SK-N-SH treated with all-trans-retinoic acid at 6 μM for 48 hours (cell line): ENCODE measurements around the gene AGPAT3.

Source experiments
- ATAC-seq: fragments of 200-7000 bp; cut with Tn5 transposase; 3 replicates; pipeline ENCODE4 v1.9.1; 2020; ENCODE audit warnings: mild to moderate bottlenecking, moderate library complexity
- ARNTL ChIP-seq: fragments of 450-650 bp; formaldehyde crosslinking; IDR thresholded peaks from 2 replicates; pipeline ENCODE4 v1.5.0; 2020; ENCODE audit warnings: low read depth, mild to moderate bottlenecking, moderate library complexity, borderline replicate concordance
- BACH2 ChIP-seq: fragments of 250-450 bp; sonication (Bioruptor Pico); IDR thresholded peaks from 2 replicates; pipeline ENCODE4 v1.9.0; 2021; ENCODE audit warnings: mild to moderate bottlenecking, borderline replicate concordance
- CREB5 ChIP-seq: fragments of 250-450 bp; sonication (Bioruptor Pico); IDR thresholded peaks from 2 replicates; pipeline ENCODE4 v1.5.1; 2020; ENCODE audit warnings: low read depth, mild to moderate bottlenecking, moderate library complexity
- CSDC2 ChIP-seq: fragments of 250-450 bp; sonication (Bioruptor Pico); IDR thresholded peaks from 2 replicates; pipeline ENCODE4 v1.5.0; 2020; ENCODE audit warnings: mild to moderate bottlenecking, moderate library complexity
- ESRRG ChIP-seq: fragments of 250-450 bp; sonication (Bioruptor Pico); IDR thresholded peaks from 2 replicates; pipeline ENCODE4 v1.6.1; 2021; ENCODE audit warnings: mild to moderate bottlenecking
- GLIS3 ChIP-seq: fragments of 250-450 bp; sonication (Bioruptor Pico); IDR thresholded peaks from 2 replicates; pipeline ENCODE4 v1.5.0; 2020; ENCODE audit warnings: mild to moderate bottlenecking, moderate library complexity
- ISL1 ChIP-seq: fragments of 250-450 bp; sonication (Bioruptor Pico); IDR thresholded peaks from 2 replicates; pipeline ENCODE4 v2.1.2; 2022; ENCODE audit warnings: mild to moderate bottlenecking, moderate library complexity
- OSR1 ChIP-seq: fragments of 250-450 bp; sonication (Bioruptor Pico); IDR thresholded peaks from 2 replicates; pipeline ENCODE4 v1.8.0; 2022; ENCODE audit warnings: moderate library complexity, mild to moderate bottlenecking, inconsistent platforms
- POU6F1 ChIP-seq: fragments of 250-450 bp; sonication (Bioruptor Pico); IDR thresholded peaks from 2 replicates; pipeline ENCODE4 v1.8.0; 2021; ENCODE audit warnings: low read depth, mild to moderate bottlenecking, moderate library complexity, borderline replicate concordance
- PPARA ChIP-seq: fragments of 250-450 bp; sonication (Bioruptor Pico); IDR thresholded peaks from 2 replicates; pipeline ENCODE4 v1.5.0; 2020; ENCODE audit warnings: mild to moderate bottlenecking, borderline replicate concordance
- RARB ChIP-seq: fragments of 250-450 bp; sonication (Bioruptor Pico); IDR thresholded peaks from 2 replicates; pipeline ENCODE4 v1.8.0; 2021; ENCODE audit warnings: mild to moderate bottlenecking, moderate library complexity
- SNAI2 ChIP-seq: fragments of 250-450 bp; sonication (Bioruptor Pico); IDR thresholded peaks from 2 replicates; pipeline ENCODE4 v1.5.0; 2020; ENCODE audit warnings: mild to moderate bottlenecking, moderate library complexity
- TCF4 ChIP-seq: fragments of 250-450 bp; sonication (Bioruptor Pico); IDR thresholded peaks from 2 replicates; pipeline ENCODE4 v1.8.0; 2021; ENCODE audit warnings: mild to moderate bottlenecking, moderate library complexity, borderline replicate concordance
- TOX ChIP-seq: fragments of 250-450 bp; sonication (Bioruptor Pico); IDR thresholded peaks from 2 replicates; pipeline ENCODE4 v1.8.0; 2021; ENCODE audit warnings: mild to moderate bottlenecking, moderate library complexity, borderline replicate concordance
- ZC3H10 ChIP-seq: fragments of 250-450 bp; sonication (Bioruptor Pico); IDR thresholded peaks from 2 replicates; pipeline ENCODE4 v1.5.1; 2021; ENCODE audit warnings: mild to moderate bottlenecking, moderate library complexity
- ZFP3 ChIP-seq: fragments of 250-450 bp; sonication (Bioruptor Pico); IDR thresholded peaks from 2 replicates; pipeline ENCODE4 v1.5.0; 2020; ENCODE audit warnings: mild to moderate bottlenecking, moderate library complexity
- ZFP30 ChIP-seq: fragments of 450-650 bp; formaldehyde crosslinking; IDR thresholded peaks from 2 replicates; pipeline ENCODE4 v1.5.0; 2022; ENCODE audit warnings: mild to moderate bottlenecking, moderate library complexity
- ZNF565 ChIP-seq: fragments of 450-650 bp; formaldehyde crosslinking; conservative IDR thresholded peaks from 2 replicates; pipeline ENCODE4 v1.5.0; 2020; ENCODE audit warnings: low read depth, mild to moderate bottlenecking, moderate library complexity
- ZNF70 ChIP-seq: fragments of 450-650 bp; formaldehyde crosslinking; IDR thresholded peaks from 2 replicates; pipeline ENCODE4 v1.5.0; 2020; ENCODE audit warnings: mild to moderate bottlenecking, moderate library complexity
- ZNF8 ChIP-seq: fragments of 450-650 bp; formaldehyde crosslinking; IDR thresholded peaks from 2 replicates; pipeline ENCODE4 v1.5.0; 2020; ENCODE audit warnings: mild to moderate bottlenecking, moderate library complexity
- TF ChIP-seq, protein P1 (sequence below): fragments of 250-450 bp; sonication (Bioruptor Pico); IDR thresholded peaks from 2 replicates; pipeline ENCODE4 v1.5.0; 2020; ENCODE audit warnings: mild to moderate bottlenecking, moderate library complexity
- TF ChIP-seq, protein P2 (sequence below): fragments of 250-450 bp; sonication (Bioruptor Pico); IDR thresholded peaks from 2 replicates; pipeline ENCODE4 v1.5.1; 2021; ENCODE audit warnings: mild to moderate bottlenecking, moderate library complexity
- TF ChIP-seq, protein P3 (sequence below): fragments of 250-450 bp; sonication (Bioruptor Pico); IDR thresholded peaks from 2 replicates; pipeline ENCODE4 v1.8.0; 2020; ENCODE audit warnings: mild to moderate bottlenecking, moderate library complexity, borderline replicate concordance

Gene AGPAT3

GRCh38 chr21:43921979-43922945, 57.2 kb downstream of the AGPAT3 start (continued):
- TF ChIP-seq, protein P1, sequence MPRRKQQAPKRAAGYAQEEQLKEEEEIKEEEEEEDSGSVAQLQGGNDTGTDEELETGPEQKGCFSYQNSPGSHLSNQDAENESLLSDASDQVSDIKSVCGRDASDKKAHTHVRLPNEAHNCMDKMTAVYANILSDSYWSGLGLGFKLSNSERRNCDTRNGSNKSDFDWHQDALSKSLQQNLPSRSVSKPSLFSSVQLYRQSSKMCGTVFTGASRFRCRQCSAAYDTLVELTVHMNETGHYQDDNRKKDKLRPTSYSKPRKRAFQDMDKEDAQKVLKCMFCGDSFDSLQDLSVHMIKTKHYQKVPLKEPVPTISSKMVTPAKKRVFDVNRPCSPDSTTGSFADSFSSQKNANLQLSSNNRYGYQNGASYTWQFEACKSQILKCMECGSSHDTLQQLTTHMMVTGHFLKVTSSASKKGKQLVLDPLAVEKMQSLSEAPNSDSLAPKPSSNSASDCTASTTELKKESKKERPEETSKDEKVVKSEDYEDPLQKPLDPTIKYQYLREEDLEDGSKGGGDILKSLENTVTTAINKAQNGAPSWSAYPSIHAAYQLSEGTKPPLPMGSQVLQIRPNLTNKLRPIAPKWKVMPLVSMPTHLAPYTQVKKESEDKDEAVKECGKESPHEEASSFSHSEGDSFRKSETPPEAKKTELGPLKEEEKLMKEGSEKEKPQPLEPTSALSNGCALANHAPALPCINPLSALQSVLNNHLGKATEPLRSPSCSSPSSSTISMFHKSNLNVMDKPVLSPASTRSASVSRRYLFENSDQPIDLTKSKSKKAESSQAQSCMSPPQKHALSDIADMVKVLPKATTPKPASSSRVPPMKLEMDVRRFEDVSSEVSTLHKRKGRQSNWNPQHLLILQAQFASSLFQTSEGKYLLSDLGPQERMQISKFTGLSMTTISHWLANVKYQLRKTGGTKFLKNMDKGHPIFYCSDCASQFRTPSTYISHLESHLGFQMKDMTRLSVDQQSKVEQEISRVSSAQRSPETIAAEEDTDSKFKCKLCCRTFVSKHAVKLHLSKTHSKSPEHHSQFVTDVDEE (CRISPR knock-in tag): no peak
- TF ChIP-seq ZNF70 (CRISPR knock-in tag): no peak
- no peak for TF ChIP-seq CSDC2
- TF ChIP-seq, protein P2, sequence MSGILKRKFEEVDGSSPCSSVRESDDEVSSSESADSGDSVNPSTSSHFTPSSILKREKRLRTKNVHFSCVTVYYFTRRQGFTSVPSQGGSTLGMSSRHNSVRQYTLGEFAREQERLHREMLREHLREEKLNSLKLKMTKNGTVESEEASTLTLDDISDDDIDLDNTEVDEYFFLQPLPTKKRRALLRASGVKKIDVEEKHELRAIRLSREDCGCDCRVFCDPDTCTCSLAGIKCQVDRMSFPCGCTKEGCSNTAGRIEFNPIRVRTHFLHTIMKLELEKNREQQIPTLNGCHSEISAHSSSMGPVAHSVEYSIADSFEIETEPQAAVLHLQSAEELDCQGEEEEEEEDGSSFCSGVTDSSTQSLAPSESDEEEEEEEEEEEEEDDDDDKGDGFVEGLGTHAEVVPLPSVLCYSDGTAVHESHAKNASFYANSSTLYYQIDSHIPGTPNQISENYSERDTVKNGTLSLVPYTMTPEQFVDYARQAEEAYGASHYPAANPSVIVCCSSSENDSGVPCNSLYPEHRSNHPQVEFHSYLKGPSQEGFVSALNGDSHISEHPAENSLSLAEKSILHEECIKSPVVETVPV (CRISPR knock-in tag): no peak
- no peak for TF ChIP-seq ISL1 (CRISPR knock-in tag)
- no peak for TF ChIP-seq ZC3H10
- TF ChIP-seq GLIS3 (CRISPR knock-in tag): no peak
- no peak for TF ChIP-seq ZNF565 (CRISPR knock-in tag)

- TF ChIP-seq ZNF8 (CRISPR knock-in tag) (no peak), CREB5 (CRISPR knock-in tag) (no peak), OSR1 (CRISPR knock-in tag) (no peak), ZNF70 (CRISPR knock-in tag) (no peak), CSDC2 (no peak), BACH2 (CRISPR knock-in tag) (no peak), PPARA (CRISPR knock-in tag) (no peak), TCF4 (no peak), RARB (no peak)
Measured at GRCh38 chr21:43922949-43923348, 57.9 kb downstream of the AGPAT3 start.

GRCh38 chr21:43923391-43923790, 58.4 kb downstream of the AGPAT3 start:
- no peak for ATAC-seq
- TF ChIP-seq SNAI2 (CRISPR knock-in tag): no peak
- TF ChIP-seq PPARA (CRISPR knock-in tag): no peak
- TF ChIP-seq ZNF70 (CRISPR knock-in tag): no peak
- TF ChIP-seq, protein P3, sequence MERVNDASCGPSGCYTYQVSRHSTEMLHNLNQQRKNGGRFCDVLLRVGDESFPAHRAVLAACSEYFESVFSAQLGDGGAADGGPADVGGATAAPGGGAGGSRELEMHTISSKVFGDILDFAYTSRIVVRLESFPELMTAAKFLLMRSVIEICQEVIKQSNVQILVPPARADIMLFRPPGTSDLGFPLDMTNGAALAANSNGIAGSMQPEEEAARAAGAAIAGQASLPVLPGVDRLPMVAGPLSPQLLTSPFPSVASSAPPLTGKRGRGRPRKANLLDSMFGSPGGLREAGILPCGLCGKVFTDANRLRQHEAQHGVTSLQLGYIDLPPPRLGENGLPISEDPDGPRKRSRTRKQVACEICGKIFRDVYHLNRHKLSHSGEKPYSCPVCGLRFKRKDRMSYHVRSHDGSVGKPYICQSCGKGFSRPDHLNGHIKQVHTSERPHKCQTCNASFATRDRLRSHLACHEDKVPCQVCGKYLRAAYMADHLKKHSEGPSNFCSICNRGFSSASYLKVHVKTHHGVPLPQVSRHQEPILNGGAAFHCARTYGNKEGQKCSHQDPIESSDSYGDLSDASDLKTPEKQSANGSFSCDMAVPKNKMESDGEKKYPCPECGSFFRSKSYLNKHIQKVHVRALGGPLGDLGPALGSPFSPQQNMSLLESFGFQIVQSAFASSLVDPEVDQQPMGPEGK (CRISPR knock-in tag): no peak
- TF ChIP-seq BACH2 (CRISPR knock-in tag): no peak
- no peak for TF ChIP-seq ESRRG (CRISPR knock-in tag)
- no peak for TF ChIP-seq CREB5 (CRISPR knock-in tag)
- TF ChIP-seq ZFP30 (CRISPR knock-in tag): no peak
- no peak for TF ChIP-seq ARNTL
- TF ChIP-seq ZNF565 (CRISPR knock-in tag): no peak
- TF ChIP-seq TOX (CRISPR knock-in tag): no peak
- TF ChIP-seq ZFP3 (CRISPR knock-in tag): no peak
- no peak for TF ChIP-seq GLIS3 (CRISPR knock-in tag)
- TF ChIP-seq TCF4: no peak
- TF ChIP-seq POU6F1 (CRISPR knock-in tag): no peak
- no peak for TF ChIP-seq ISL1 (CRISPR knock-in tag)
- TF ChIP-seq, protein P1 (CRISPR knock-in tag): no peak
- no peak for TF ChIP-seq RARB

More at GRCh38 chr21:43922949-43923348, 57.9 kb downstream of the AGPAT3 start:
- ATAC-seq: no peak
